Measurements from ENCODE around the gene KLF6. TPM values are rescaled to one million over a fixed set of nuclear protein-coding genes. Genes with fewer than 3 reads are reported as not detected.

Gene KLF6
- total and polyA plus RNA-seq, 2 of the 4 experiments (the other 2 are of a cell fraction), result 69.0 to 123 TPM

DNA sequence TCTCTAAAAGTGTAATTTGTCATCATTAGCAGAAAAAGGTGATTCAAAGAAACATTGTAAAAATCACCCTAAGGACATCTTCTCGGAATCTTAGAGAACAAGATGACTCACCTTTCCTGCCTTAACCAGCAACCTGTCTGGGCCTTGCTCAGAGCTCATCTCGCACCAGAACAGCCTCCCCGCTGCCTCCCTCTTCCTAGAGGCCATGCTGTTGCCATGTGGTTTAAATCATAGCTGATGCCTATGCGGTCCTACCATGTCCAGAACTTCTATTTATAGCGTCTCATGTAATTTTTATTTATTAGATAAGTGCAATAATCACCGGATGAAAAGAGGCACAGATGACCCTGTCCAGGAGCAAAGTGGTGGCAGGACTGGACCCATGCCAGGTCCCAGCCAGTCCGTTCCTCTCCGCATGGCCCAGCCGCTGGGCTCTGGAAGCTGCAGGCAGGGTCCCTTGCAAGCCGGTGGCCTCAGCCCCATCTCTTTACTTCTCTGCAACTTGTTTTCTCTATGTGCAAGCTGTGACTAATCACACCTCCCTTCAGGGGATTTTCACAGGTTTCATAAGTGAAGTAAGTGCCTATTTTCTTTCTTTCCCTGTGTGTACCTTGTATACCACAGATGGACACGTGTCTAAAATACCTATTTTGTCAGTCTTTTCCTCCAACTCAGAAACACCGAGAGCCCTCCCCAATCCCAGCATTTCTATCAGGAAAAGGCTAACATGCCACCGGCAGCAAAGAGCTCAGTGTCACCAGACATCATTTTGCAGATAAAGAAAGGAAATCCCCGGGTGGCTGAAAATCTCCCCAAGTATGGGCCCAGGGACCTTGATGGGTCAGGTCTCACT is 27.1 kb downstream of the KLF6 start:
- DNase-seq (no peak), ATAC-seq (ENCODE audit: low read depth) (no peak)
- Histone ChIP-seq H4K91ac (ENCODE audit: insufficient read depth, low read depth, low read length) (no peak overlapping the region), H3K9ac (ENCODE audit: low read depth, low read length) (no peak overlapping the region), H4K5ac (ENCODE audit: low read depth, low read length) (no peak overlapping the region), H2BK120ac (ENCODE audit: low read depth, low read length) (no peak overlapping the region), H3K56ac (ENCODE audit: extremely low read depth, insufficient read depth, low read length) (no peak overlapping the region), H2AFZ (replicated peaks; ENCODE audit: low read length, poor library complexity) (no peak overlapping the region), H3K14ac (replicated peaks; ENCODE audit: low read depth, low read length) (no peak overlapping the region), H3K4me3 (ENCODE audit: insufficient read depth, low read depth, low read length) (no peak overlapping the region), H2BK5ac (ENCODE audit: low read depth, low read length, poor library complexity, severe bottlenecking) (no peak overlapping the region), H3K4me1 (ENCODE audit: control insufficient read depth, insufficient read depth, low read length) (peaks cover 10% of the 10 kb centered on the region), H4K20me1 (ENCODE audit: insufficient read depth, low read length) (no peaks in the 10 kb centered on the region), H3K36me3 (ENCODE audit: control insufficient read depth, insufficient read depth, low read length) (no peaks in the 10 kb centered on the region), H3K9me1 (ENCODE audit: insufficient read depth, low read length) (peaks cover 16% of the 10 kb centered on the region), H3K79me1 (ENCODE audit: low read depth in 1 of 2, low read length in 2 of 2) (no peaks in the 10 kb centered on the region), H2AK5ac (ENCODE audit: low read depth, low read length) (peak overlapping the region; percentile 53), H4K8ac (ENCODE audit: low read depth in 2 of 2, low read length in 2 of 2) (no peak overlapping the region), H3K9me3 (ENCODE audit: control insufficient read depth, insufficient read depth, low read length) (no peaks in the 10 kb centered on the region), H3K4me2 (ENCODE audit: low read depth, low read length) (no peak overlapping the region), H3K23ac (ENCODE audit: low read depth, low read length) (no peak overlapping the region), H3K18ac (ENCODE audit: low read depth, low read length) (no peak overlapping the region), H2BK20ac (ENCODE audit: low read depth, low read length) (no peak overlapping the region), H2BK15ac (ENCODE audit: low read depth, low read length) (no peak overlapping the region), H3K4ac (ENCODE audit: low read depth, low read length) (no peak overlapping the region), H3K27ac (ENCODE audit: insufficient read depth, low read length) (no peak overlapping the region), H3K27me3 (ENCODE audit: control insufficient read depth, insufficient read depth, low read length) (no peaks in the 10 kb centered on the region), H2AK9ac (replicated peaks; ENCODE audit: low read depth, low read length, poor library complexity) (no peak overlapping the region)
- 86% methylated on average over 3 of the region's 14 CpGs; no CpG with 5 or more reads in 1 of the 2 experiments for WGBS, 2 experiments (ENCODE audit: extremely low coverage in 2 of 2, insufficient read length in 1 of 2)
- no peak for TF ChIP-seq SMC3 (IDR thresholded peaks at IDR 0.05; ENCODE audit: low read depth, low read length)
- 0 out of 2 replicates have a peak, but pooled peaks have one; percentile 11 for TF ChIP-seq FOS (IDR thresholded peaks at IDR 0.05; ENCODE audit: low read depth, low read length)
- TF ChIP-seq RCOR1 (IDR thresholded peaks at IDR 0.05; ENCODE audit: insufficient replicate concordance, low read length), result no peak
- no peak for TF ChIP-seq POLR2A (IDR thresholded peaks at IDR 0.05; ENCODE audit: low read depth, low read length)
- in situ Hi-C loops (cut with MboI; ENCODE audit: low sequenced_read_pairs), result no loop called here
- BruUV-seq (replicated peaks), result no TSS peak
- dilution Hi-C loops (cut with HindIII; ENCODE audit: low sequenced_read_pairs, unreplicated experiment), result no loop called here
- CTCF ChIA-PET, result no interaction called here
- POLR2A ChIA-PET (ENCODE audit: unreplicated experiment), result no interaction called here
- intact Hi-C loops (cut with micrococcal nuclease), result no loop called here
